Measurements from ENCODE around the gene CELSR1. TPM values are rescaled to one million over a fixed set of nuclear protein-coding genes. Genes with fewer than 3 reads are reported as not detected.
"Not testable (repeated sequence)": the region's sequence is repeated elsewhere in the genome, so short reads cannot be mapped to it uniquely, and the experiment has no call there.

CELSR1 gene
- total RNA-seq, 1 donor from 2014 or later: 7.6 TPM

DNA sequence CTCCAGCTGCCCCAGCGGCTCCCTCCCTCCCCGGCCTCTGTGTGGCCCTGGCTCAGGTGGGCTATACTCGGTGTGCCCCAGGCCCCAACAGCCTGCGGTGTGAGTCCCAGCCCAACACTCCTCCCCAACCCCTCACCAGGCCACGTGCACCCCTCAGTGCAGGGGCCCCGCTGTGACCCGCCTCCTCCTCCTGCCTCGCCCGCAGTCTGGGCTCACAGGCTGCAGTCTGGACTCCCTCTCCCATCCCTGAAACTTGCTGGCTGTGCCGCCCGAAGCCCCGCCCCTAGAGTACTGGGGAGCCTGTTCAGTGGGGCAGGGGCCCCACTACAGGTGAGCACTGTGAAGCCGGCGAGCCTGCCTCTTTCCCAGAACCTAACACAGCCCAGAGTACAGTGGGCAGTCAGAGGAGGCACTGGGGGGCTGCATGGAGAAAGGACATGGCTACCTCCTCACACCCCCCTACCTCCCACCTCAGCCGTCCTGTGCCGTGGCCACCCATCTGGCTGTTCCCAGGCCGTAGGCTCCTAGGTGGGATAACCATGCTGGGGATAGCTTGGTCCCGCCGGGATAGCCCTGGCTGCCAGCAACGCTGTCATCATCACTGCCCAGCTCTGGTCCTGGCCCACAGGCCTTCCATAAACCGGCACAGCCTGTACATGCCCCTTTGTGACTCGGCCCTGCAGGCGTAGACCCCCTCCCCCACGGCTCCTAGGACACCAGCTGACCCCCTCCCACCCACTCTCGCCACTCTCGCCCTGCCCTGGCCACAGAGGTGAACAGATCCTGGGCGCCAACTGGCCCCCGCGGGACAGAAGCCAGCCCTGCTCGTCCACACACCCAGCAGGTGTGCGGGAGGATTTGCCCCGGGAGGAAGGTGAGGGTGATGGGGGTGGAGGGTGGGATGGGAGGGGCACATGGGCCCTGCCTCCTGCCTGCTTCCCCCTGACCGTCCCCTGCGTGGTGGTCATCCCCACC, 29.7 kb downstream of the CELSR1 start:
- intact Hi-C loops (cut with DNase I): no loop called here
- DNase-seq (no peak), ATAC-seq (ENCODE audit: poor library complexity) (no peak)

GRCh38 chr22:46504584-46504983, 32.8 kb downstream of the CELSR1 start:
- DNase-seq: no peak
- ATAC-seq (ENCODE audit: poor library complexity): no peak
- intact Hi-C loops (cut with DNase I): no loop called here

DNA sequence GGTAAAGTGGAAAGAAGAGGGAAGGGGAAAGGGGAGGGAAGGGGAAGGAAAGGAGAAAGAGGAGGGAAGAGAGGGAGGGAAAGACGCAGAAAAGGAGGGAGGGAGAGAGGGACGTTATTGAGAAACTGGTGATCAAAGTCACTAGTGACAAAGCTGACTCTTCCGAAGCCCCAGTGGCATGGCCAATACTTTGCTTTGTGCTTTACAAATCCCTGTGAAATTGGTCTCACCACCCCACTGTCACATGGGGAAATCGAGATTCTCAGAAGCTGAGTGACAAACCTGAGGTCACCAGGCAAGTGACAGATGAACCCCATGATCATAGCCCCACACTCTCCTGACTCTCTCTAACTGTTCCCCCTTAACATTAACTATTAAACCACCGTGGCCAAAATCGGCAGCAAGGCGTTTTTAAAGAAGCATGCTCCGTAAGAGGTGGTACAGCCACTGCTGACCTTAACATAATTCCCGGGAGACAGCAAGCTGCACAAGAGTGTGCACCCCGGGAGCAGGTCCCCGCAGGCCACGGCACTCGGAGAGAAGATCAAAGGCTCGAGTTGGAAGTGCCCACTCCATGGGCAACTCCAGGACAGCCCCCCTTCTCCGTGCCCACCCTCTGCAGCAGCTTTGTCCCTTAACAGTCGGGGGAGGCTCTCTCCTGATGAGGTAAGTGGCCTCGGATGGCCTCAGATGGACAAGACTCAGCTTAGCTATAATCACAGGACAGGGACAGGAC, 34.8 kb downstream of the CELSR1 start:
- intact Hi-C loops (cut with DNase I): no loop called here
- no peak for DNase-seq
- no peak for ATAC-seq (ENCODE audit: poor library complexity)

GRCh38 chr22:46501701-46502100, 35.7 kb downstream of the CELSR1 start:
- DNase-seq: no peak
- ATAC-seq (ENCODE audit: poor library complexity): no peak
- intact Hi-C loops (cut with DNase I): no loop called here

- ATAC-seq (ENCODE audit: poor library complexity); intact Hi-C loops (cut with DNase I); DNase-seq: not testable (repeated sequence)
Measured at GRCh38 chr22:46501265-46501664, 36.2 kb downstream of the CELSR1 start.

GRCh38 chr22:46500201-46500600, 37.2 kb downstream of the CELSR1 start:
- ATAC-seq (ENCODE audit: poor library complexity): no peak
- intact Hi-C loops (cut with DNase I): no loop called here
- no peak for DNase-seq

DNA sequence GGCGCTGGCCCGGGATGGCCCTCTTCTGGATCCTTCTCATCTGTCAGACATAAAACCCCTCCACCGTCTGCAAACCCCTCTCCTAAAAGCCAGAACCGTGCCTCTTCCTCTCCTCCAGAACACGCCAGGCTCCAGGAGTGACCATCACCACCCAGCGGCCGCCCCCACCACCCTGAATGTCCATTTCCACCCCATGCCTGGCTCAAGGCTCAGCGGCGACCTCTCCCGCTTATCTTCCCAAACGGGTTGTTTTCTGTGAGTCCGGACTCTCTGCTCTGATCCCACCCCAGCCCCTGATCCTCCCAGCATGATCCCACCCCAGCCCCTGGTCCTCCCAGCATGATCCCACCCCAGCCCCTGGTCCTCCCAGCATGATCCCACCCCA, 37.6 kb downstream of the CELSR1 start:
- ATAC-seq (ENCODE audit: poor library complexity) (no peak), DNase-seq (no peak)
- intact Hi-C loops (cut with DNase I): no loop called here

DNA sequence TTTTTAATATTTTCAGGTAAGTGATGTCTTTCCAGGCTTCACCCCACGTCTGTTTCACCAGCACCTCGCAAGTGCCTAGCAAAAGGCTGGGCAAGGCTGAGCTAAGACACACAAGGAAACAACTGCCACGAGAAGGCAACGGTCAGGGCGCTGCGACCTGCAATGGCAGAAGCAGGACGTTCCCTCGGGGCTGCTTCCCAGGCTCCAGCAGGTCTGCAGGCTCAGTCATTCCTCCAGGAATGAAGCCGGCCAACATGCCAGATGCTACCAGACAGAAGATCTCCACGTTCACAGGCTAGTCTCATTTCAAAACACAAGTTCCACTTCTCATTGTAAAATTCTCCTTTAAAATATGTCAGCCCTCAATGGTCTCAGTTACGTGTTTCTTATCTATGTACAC, 45.5 kb downstream of the CELSR1 start:
- DNase-seq: no peak
- no peak for ATAC-seq (ENCODE audit: poor library complexity)
- intact Hi-C loops (cut with DNase I): no loop called here

- intact Hi-C loops (cut with DNase I): no loop called here
Measured at GRCh38 chr22:46490538-46490937, 46.9 kb downstream of the CELSR1 start.

DNA sequence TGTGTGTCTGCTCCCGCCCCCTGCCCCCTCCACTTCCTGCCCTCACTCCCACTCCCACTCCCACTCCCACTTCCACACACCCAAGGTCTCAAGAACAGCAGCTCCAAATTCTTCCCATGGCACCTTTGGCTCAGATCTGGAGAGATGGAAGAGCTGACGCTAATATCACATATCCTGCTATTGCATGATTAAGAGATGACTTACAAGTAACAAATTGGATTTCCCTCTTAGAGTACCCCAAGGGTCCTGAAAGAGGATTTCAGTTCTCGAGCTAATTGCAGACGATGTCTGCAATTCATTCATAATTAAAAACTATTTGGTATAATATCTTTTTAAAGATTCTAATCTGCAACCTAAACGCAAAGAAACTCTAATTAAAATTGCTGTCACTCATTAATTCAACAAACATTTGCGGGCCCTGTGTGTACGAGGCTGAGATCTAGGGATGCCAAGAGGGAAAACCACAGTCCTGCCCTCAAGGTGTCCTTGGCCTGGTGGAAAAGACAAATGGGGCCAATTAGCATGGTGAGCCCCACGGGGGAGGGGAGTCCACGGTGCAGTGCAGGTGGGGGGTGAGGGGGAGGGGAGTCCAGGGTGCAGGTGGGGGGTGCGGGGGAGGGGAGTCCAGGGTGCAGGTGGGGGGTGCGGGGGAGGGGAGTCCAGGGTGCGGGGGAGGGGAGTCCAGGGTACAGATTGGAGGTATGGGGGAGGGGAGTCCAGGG, 50.3 kb downstream of the CELSR1 start:
- DNase-seq: no peak
- ATAC-seq (ENCODE audit: poor library complexity): no peak
- intact Hi-C loops (cut with DNase I): no loop called here

More at GRCh38 chr22:46490538-46490937, 46.9 kb downstream of the CELSR1 start:
- DNase-seq (no peak), ATAC-seq (ENCODE audit: poor library complexity) (no peak)

DNA sequence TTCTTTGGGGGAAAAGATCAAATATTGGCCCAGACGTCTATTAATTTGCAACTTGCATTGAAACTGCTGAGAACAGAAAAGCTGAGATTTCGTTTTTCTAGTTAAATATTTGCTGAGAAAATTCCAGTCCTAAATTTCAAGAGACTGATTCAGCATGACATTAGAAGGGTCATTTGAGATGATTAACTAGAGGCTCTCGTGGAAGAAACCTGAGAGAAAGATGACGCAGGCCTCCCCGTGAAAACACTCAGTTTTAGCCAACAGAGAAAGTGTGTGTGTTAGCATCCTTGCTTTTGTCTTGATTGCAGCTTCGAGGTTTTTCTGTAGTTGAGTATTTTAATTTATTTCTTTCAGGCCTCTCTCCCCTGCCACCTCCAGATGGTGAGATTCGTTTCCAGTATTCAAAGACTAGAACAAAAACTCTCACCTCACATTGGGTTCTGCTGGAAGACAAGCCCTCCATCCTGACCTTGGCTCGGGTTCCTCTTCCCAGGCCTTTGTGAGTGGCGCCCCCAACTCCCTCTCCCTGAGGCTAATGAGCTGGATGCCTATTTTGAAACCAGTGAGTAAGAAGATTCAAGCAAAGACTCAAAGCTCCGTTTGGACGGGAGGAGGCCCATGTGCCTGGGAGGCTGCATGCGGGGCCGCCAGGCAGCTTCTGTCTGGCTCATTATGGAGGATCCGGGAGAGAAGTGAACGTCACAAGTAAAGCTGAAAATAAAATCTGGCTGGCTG, 52.4 kb downstream of the CELSR1 start:
- no peak for DNase-seq
- no peak for ATAC-seq (ENCODE audit: poor library complexity)
- intact Hi-C loops (cut with DNase I): no loop called here

- intact Hi-C loops (cut with DNase I): no loop called here
- DNase-seq (no peak), ATAC-seq (ENCODE audit: poor library complexity) (no peak)
Measured at GRCh38 chr22:46484156-46484860, 53.1 kb downstream of the CELSR1 start.

DNA sequence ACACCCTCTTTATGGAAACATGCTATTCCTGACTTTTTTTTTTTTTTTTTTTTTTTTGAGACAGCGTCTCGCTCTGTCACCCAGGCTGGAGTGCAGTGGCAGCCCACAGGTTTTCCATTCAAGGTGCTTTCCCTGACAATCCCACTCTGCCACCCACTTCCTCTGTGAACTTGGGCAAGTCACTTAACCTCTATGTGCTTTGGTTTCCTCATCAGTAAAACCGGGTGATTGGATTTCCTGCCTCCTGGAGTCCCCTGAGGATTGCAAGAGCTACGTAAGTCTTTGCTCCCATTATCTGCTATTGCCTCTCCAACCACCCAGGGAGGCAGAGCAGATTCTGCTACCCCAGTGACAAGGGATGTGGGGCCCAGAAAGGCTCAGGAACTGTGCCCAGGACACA, 54.1 kb downstream of the CELSR1 start:
- ATAC-seq (ENCODE audit: poor library complexity): no peak
- no peak for DNase-seq
- intact Hi-C loops (cut with DNase I): no loop called here

DNA sequence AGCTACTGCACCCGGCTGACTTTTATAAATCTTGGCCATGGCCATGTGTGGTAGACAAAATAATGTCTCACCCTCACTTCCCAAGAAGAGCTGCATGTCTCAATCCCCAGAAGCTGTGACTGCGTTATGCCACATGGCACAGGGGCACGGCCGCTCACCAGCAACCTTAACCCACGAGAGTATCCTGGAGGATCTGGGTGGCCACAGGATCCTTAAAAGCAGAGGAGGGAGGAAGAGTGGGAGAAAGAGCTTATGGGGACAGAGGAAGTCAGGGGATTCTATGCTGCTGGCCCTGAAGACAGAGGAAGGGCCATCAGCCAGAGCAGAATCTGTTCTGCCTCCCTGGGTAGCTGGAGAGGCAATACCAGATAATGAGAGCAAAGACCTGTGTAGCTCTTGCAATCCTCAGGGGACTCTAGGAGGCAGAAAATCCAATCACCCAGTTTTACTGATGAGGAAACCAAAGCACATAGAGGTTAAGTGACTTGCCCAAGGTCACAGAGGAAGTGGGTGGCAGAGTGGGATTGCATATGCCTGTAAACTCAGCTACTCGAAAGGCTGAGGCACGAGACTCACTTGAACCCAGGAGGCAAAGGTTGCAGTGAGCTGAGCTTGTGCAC, 55.3 kb downstream of the CELSR1 start:
- no peak for DNase-seq
- no peak for ATAC-seq (ENCODE audit: poor library complexity)
- intact Hi-C loops (cut with DNase I): no loop called here

DNA sequence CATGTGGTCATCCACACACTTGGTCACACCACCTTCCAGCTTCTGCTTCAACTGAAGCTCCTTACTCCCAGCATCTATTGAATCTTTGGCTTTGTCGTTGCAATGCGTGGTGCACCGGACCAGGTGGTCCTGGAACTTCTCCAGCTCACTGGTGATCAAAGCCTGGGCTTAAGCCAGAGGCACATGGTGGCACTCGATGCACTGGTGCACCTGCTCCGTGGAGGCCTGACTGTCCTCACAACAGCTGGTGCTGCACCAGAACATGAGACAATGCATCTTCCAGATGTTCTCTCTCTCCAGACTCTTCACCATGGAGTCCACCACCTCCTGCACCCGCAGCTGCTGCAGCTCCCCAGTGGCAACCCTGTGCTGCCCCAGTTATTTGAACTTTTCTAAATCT, 56.0 kb downstream of the CELSR1 start:
- no peak for DNase-seq
- intact Hi-C loops (cut with DNase I): no loop called here
- ATAC-seq (ENCODE audit: poor library complexity): no peak

GRCh38 chr22:46480396-46480795, 57.0 kb downstream of the CELSR1 start:
- no peak for ATAC-seq (ENCODE audit: poor library complexity)
- DNase-seq: no peak
- intact Hi-C loops (cut with DNase I): no loop called here

DNA sequence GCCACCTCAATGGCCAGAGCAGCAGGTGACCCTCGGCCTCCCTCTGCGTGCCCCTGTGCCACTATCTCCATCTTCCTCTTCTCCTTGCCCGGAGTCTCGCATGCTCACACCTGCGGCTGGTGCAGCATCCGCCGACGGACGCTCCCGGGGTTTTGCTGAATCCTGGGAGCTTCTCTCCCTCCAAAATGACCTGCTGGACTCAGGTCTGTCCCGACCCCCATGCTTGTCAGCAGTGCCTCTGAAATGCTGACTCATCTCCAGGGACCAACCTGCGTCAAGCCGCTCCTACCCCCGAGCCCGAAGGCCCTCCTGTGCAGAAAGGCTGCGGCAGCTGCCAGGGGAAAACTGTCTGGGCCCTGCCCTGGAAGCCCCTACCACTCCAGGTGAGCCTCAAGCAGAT, 58.4 kb downstream of the CELSR1 start:
- ATAC-seq (ENCODE audit: poor library complexity): no peak
- DNase-seq: no peak
- intact Hi-C loops (cut with DNase I): no loop called here

- no peak for DNase-seq
- no peak for ATAC-seq (ENCODE audit: poor library complexity)
- intact Hi-C loops (cut with DNase I): no loop called here
Measured at GRCh38 chr22:46478083-46478551, 59.3 kb downstream of the CELSR1 start.
